MM.1S (cell line): Measurements from ENCODE around the gene SCAPER.
"Not testable (repeated sequence)": the region's sequence is repeated elsewhere in the genome, so short reads cannot be mapped to it uniquely, and the experiment has no call there.

ENCODE experiments used
- CTCF ChIP-seq: fragments of 300-600 bp; sonication (generic); IDR thresholded peaks from 2 replicates; pipeline ENCODE4 v1.5.1; 2016; ENCODE audit warnings: antibody characterized with exemption, low read length, mixed read lengths
- EZH2 ChIP-seq: fragments of 300-600 bp; sonication (generic); optimal IDR thresholded peaks from 2 replicates; pipeline ENCODE3; 2017; ENCODE audit warnings: low read depth, mild to moderate bottlenecking, antibody characterized with exemption, low read length, mixed read lengths
- EZH2phosphoT487 ChIP-seq: fragments of 300-600 bp; sonication (generic); IDR thresholded peaks from 2 replicates; pipeline ENCODE4 v1.6.1; 2018; ENCODE audit warnings: antibody characterized with exemption, low read length

DNA sequence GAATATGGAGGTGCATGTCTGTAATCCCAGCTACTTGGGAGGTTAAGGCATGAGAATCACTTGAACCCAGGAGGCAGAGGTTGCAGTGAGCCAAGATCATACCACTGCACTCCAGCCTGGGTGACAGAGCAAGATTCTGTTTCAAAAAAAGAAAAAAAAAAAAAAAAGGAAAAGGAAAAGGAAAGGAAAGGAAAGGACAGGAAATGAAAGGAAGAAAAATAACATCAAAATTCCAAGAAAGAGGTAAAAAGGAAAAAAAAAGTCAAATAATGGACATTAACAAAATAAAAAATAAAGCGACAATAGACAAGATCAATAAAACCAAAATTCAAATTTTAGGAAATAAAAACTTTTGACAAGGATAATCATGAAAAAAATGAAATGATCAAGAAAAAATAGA lies 212.6 kb downstream of the SCAPER start:
- TF ChIP-seq CTCF, EZH2, EZH2phosphoT487: not testable (repeated sequence)
